ENCODE measurements around the gene SDHC.
A peak's percentile ranks its signal among the peaks of the same experiment; 100 is the strongest.

The SDHC gene

DNA sequence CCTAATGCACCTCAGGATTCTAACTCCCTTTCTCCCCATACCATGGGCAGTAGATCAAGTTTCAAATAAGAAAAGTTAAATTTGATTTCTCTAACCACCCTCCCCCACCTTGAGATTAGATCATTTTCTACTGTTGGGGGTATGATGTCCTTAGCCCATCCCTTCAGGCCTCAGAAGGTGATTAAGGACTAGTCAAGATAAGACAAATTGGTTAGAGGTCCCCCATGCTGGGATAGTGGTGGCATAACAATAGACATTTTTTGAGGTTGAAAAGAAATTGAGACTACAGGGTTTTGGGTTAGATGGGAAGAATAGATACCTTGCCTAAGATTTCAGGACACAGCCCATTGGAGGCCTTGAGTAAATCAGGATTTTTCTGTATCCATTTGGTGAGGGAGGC lies 51.0 kb downstream of the SDHC start (continued):
- no peak for TF ChIP-seq OSR2 (tag by site-specific recombination; IDR thresholded peaks at IDR 0.05)
- TF ChIP-seq ZNF292 (tag by site-specific recombination; IDR thresholded peaks at IDR 0.05; ENCODE audit: borderline replicate concordance, low read depth) = no peak
- no peak for TF ChIP-seq KLF16 (tag by site-specific recombination; IDR thresholded peaks at IDR 0.05)
- TF ChIP-seq, protein P1, sequence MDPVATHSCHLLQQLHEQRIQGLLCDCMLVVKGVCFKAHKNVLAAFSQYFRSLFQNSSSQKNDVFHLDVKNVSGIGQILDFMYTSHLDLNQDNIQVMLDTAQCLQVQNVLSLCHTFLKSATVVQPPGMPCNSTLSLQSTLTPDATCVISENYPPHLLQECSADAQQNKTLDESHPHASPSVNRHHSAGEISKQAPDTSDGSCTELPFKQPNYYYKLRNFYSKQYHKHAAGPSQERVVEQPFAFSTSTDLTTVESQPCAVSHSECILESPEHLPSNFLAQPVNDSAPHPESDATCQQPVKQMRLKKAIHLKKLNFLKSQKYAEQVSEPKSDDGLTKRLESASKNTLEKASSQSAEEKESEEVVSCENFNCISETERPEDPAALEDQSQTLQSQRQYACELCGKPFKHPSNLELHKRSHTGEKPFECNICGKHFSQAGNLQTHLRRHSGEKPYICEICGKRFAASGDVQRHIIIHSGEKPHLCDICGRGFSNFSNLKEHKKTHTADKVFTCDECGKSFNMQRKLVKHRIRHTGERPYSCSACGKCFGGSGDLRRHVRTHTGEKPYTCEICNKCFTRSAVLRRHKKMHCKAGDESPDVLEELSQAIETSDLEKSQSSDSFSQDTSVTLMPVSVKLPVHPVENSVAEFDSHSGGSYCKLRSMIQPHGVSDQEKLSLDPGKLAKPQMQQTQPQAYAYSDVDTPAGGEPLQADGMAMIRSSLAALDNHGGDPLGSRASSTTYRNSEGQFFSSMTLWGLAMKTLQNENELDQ (tag by site-specific recombination; IDR thresholded peaks at IDR 0.05; ENCODE audit: low read depth) = no peak
- TF ChIP-seq ZNF169 (tag by site-specific recombination; IDR thresholded peaks at IDR 0.05) = no peak

DNA sequence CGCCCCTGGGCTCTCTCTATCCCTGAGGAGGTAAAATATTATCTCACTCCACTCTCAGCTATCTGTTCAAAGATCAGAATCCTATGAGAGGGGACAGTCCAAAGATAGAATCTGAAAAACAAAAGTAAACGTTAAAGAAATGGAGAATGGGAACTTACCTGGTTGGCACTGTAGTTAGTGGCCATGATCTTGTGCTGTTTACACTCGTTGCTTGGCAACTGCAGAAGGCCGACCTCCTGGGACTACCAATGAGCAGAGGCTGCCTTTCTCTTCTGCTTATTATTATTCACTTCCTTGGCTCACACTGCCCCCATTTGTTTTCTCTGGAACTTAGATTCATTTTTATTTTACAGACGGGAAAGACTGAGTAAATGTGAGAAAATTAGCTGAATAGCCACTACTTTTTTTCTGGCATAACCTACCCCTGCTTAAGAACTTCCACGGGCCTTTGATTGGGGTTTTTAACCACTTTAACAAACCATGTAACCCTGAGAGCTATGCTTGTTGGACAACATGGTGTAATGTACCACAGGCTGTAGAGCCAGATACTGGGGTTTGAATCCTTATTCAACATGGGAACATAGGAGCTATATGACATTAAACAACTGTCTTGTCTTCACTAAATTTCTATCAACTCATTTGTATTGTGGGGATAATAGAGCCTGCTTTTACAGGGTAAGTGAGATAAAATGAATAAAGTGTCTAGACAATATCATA lies 53.7 kb downstream of the SDHC start, which contains the start of gene CFAP126:
Gene CFAP126 (minus strand): TSS at position 193 of the 717 bp plus-strand sequence. CDS start 8 bp downstream, at position 185.
- ChIA-PET POLR2A (no interaction called here), CTCF (interaction anchor here (0.6 to 7.8 kb wide), 9 partner anchors 9 to 176 kb away, joined by 3 to 54 read pairs (median 4); no protein-coding TSS in a partner anchor)
- H3K27ac ChIP-seq (ENCODE audit: extremely low read depth, low read depth, low read length) = no peak within 1 kb of the TSS
- TF ChIP-seq YY2 (tag by site-specific recombination; IDR thresholded peaks at IDR 0.05) = no peak
- TF ChIP-seq PRDM1 (tag by site-specific recombination; IDR thresholded peaks at IDR 0.05) = peak; percentile 61
- TF ChIP-seq, protein P2, sequence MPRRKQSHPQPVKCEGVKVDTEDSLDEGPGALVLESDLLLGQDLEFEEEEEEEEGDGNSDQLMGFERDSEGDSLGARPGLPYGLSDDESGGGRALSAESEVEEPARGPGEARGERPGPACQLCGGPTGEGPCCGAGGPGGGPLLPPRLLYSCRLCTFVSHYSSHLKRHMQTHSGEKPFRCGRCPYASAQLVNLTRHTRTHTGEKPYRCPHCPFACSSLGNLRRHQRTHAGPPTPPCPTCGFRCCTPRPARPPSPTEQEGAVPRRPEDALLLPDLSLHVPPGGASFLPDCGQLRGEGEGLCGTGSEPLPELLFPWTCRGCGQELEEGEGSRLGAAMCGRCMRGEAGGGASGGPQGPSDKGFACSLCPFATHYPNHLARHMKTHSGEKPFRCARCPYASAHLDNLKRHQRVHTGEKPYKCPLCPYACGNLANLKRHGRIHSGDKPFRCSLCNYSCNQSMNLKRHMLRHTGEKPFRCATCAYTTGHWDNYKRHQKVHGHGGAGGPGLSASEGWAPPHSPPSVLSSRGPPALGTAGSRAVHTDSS (tag by site-specific recombination; IDR thresholded peaks at IDR 0.05) = no peak
- TF ChIP-seq ZNF416 (tag by site-specific recombination; IDR thresholded peaks at IDR 0.05) = no peak
- TF ChIP-seq, protein P3, sequence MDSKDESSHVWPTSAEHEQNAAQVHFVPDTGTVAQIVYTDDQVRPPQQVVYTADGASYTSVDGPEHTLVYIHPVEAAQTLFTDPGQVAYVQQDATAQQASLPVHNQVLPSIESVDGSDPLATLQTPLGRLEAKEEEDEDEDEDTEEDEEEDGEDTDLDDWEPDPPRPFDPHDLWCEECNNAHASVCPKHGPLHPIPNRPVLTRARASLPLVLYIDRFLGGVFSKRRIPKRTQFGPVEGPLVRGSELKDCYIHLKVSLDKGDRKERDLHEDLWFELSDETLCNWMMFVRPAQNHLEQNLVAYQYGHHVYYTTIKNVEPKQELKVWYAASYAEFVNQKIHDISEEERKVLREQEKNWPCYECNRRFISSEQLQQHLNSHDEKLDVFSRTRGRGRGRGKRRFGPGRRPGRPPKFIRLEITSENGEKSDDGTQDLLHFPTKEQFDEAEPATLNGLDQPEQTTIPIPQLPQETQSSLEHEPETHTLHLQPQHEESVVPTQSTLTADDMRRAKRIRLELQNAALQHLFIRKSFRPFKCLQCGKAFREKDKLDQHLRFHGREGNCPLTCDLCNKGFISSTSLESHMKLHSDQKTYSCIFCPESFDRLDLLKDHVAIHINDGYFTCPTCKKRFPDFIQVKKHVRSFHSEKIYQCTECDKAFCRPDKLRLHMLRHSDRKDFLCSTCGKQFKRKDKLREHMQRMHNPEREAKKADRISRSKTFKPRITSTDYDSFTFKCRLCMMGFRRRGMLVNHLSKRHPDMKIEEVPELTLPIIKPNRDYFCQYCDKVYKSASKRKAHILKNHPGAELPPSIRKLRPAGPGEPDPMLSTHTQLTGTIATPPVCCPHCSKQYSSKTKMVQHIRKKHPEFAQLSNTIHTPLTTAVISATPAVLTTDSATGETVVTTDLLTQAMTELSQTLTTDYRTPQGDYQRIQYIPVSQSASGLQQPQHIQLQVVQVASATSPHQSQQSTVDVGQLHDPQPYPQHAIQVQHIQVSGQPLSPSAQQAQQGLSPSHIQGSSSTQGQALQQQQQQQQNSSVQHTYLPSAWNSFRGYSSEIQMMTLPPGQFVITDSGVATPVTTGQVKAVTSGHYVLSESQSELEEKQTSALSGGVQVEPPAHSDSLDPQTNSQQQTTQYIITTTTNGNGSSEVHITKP (tag by site-specific recombination; IDR thresholded peaks at IDR 0.05) = 0 out of 2 replicates have a peak, but pooled peaks have one; percentile 17
- TF ChIP-seq ZNF560 (tag by site-specific recombination; IDR thresholded peaks at IDR 0.05; ENCODE audit: borderline replicate concordance) = no peak
- peak; percentile 19; the same call in 1 of the 2 replicates for TF ChIP-seq GLIS1 (tag by site-specific recombination; IDR thresholded peaks at IDR 0.05)
- TF ChIP-seq, protein P4, sequence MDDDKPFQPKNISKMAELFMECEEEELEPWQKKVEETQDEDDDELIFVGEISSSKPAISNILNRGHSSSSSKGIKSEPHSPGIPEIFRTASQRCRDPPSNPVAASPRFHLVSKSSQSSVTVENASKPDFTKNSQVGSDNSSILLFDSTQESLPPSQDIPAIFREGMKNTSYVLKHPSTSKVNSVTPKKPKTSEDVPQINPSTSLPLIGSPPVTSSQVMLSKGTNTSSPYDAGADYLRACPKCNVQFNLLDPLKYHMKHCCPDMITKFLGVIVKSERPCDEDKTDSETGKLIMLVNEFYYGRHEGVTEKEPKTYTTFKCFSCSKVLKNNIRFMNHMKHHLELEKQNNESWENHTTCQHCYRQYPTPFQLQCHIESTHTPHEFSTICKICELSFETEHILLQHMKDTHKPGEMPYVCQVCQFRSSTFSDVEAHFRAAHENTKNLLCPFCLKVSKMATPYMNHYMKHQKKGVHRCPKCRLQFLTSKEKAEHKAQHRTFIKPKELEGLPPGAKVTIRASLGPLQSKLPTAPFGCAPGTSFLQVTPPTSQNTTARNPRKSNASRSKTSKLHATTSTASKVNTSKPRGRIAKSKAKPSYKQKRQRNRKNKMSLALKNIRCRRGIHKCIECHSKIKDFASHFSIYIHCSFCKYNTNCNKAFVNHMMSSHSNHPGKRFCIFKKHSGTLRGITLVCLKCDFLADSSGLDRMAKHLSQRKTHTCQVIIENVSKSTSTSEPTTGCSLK (tag by site-specific recombination; IDR thresholded peaks at IDR 0.05) = no peak
- H3K4me3 ChIP-seq (ENCODE audit: low read depth, low read length) = no peak within 1 kb of the TSS
- peaks cover 0 to 41% of the 10 kb centered on the region in 2 experiments; a peak in 2 of 3 replicates for H3K36me3 ChIP-seq (ENCODE audit: control insufficient read depth in 2 of 2, insufficient read depth in 1 of 2, low read length in 2 of 2)
- no peaks in the 10 kb centered on the region for H3K9me3 ChIP-seq (ENCODE audit: control insufficient read depth, insufficient read depth, low read depth, low read length)
- H3K4me1 ChIP-seq (ENCODE audit: control insufficient read depth, insufficient read depth, low read length) = 0 out of 2 replicates have a peak, but pooled peaks cover 2% of the 10 kb centered on the region
